ENCODE measurements around the gene CAMSAP3. TPM values are rescaled to one million over a fixed set of nuclear protein-coding genes. Genes with fewer than 3 reads are reported as not detected.

The CAMSAP3 gene
- polyA plus RNA-seq, 2 of the 4 experiments (the other 2 are of a cell fraction): 1.3 to 3.6 TPM

GRCh38 chr19:7549429-7550148 lies 46.1 kb upstream of the CAMSAP3 start:
- 92% methylated on average over 17 of the region's 36 CpGs for WGBS (ENCODE audit: missing lambda C conversion rate)
- POLR2A ChIA-PET: no interaction called here
- Histone ChIP-seq H3K27ac (no peak overlapping the region), H3K4me2 (no peak overlapping the region), H3K4me3 (no peak overlapping the region), H3K4me1 (no peaks in the 10 kb centered on the region), H3K9me3 (no peaks in the 10 kb centered on the region)
- ATAC-seq (no peak), FAIRE-seq (no peak), DNase-seq (ENCODE audit: low read depth in 1 of 2, low spot score in 1 of 2) (no peak)
- CTCF ChIA-PET: no interaction called here
- TF ChIP-seq, protein P1, sequence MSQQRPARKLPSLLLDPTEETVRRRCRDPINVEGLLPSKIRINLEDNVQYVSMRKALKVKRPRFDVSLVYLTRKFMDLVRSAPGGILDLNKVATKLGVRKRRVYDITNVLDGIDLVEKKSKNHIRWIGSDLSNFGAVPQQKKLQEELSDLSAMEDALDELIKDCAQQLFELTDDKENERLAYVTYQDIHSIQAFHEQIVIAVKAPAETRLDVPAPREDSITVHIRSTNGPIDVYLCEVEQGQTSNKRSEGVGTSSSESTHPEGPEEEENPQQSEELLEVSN (IDR thresholded peaks at IDR 0.05; ENCODE audit: borderline replicate concordance, low read depth): no peak

DNA sequence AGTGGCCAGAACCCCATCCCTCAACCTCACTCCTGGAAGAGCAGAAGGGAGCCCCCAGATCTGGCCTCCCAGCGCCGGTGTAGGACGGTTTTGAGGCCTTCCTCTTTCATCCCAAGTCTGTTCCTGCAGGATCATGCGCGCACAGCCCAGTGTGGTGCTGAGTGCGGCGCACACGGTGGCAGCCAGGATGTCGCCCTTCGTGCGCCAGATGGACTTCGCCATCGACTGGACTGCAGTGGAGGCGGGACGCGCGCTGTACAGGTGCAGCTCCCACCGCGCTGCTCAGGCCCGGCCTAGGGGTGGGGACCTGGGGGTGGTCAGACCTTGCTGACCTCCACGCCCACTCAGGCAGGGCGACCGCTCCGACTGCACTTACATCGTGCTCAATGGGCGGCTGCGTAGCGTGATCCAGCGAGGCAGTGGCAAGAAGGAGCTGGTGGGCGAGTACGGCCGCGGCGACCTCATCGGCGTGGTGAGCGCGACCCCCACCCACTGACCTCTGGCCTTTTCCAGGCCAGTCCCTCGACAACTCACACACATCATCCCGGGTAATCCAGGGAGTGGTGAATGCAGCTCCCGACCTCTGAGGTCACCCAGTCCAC lies 45.4 kb upstream of the CAMSAP3 start:
- Histone ChIP-seq H3K4me3 (no peak overlapping the region), H3K4me2 (no peak overlapping the region), H3K27ac (no peak overlapping the region), H3K9me3 (no peaks in the 10 kb centered on the region), H3K4me1 (no peaks in the 10 kb centered on the region)
- DNase-seq (ENCODE audit: low read depth in 1 of 2, low spot score in 1 of 2) (no peak), ATAC-seq (no peak), FAIRE-seq (no peak)
- CTCF ChIA-PET: interaction anchor here (0.8 to 1.1 kb wide), 2 partner anchors 18 to 281 kb away, joined by 3 read pairs; no protein-coding TSS in a partner anchor
- WGBS (ENCODE audit: missing lambda C conversion rate): 98% methylated on average over 20 of the region's 41 CpGs
- TF ChIP-seq SREBF2 (IDR thresholded peaks at IDR 0.05) (no peak), CHD4 (IDR thresholded peaks at IDR 0.05; ENCODE audit: borderline replicate concordance) (no peak), CBX8 (IDR thresholded peaks at IDR 0.05) (no peak), MYC (IDR thresholded peaks at IDR 0.05; ENCODE audit: borderline replicate concordance, low read length) (no peak), CHD2 (IDR thresholded peaks at IDR 0.05; ENCODE audit: low read length, partially characterized antibody) (no peak), RNF2 (IDR thresholded peaks at IDR 0.05; ENCODE audit: borderline replicate concordance, low read depth) (no peak), NR3C1 (IDR thresholded peaks at IDR 0.05) (no peak), HDAC2 (IDR thresholded peaks at IDR 0.05) (no peak), EHF (CRISPR knock-in tag; IDR thresholded peaks at IDR 0.05) (no peak), TFCP2L1 (CRISPR knock-in tag; IDR thresholded peaks at IDR 0.05) (no peak), FOSL2 (IDR thresholded peaks at IDR 0.05) (no peak), FOSL2 (CRISPR knock-in tag; IDR thresholded peaks at IDR 0.05) (no peak), KDM5A (IDR thresholded peaks at IDR 0.05) (no peak), RFX5 (IDR thresholded peaks at IDR 0.05) (no peak), SMC3 (IDR thresholded peaks at IDR 0.05) (no peak)
- TF ChIP-seq, protein P2, sequence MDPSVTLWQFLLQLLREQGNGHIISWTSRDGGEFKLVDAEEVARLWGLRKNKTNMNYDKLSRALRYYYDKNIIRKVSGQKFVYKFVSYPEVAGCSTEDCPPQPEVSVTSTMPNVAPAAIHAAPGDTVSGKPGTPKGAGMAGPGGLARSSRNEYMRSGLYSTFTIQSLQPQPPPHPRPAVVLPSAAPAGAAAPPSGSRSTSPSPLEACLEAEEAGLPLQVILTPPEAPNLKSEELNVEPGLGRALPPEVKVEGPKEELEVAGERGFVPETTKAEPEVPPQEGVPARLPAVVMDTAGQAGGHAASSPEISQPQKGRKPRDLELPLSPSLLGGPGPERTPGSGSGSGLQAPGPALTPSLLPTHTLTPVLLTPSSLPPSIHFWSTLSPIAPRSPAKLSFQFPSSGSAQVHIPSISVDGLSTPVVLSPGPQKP (IDR thresholded peaks at IDR 0.05; ENCODE audit: low read depth, low read length): no peak
- TF ChIP-seq, protein P3, sequence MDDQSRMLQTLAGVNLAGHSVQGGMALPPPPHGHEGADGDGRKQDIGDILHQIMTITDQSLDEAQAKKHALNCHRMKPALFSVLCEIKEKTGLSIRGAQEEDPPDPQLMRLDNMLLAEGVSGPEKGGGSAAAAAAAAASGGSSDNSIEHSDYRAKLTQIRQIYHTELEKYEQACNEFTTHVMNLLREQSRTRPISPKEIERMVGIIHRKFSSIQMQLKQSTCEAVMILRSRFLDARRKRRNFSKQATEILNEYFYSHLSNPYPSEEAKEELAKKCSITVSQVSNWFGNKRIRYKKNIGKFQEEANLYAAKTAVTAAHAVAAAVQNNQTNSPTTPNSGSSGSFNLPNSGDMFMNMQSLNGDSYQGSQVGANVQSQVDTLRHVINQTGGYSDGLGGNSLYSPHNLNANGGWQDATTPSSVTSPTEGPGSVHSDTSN (IDR thresholded peaks at IDR 0.05): no peak
- TF ChIP-seq, protein P4, sequence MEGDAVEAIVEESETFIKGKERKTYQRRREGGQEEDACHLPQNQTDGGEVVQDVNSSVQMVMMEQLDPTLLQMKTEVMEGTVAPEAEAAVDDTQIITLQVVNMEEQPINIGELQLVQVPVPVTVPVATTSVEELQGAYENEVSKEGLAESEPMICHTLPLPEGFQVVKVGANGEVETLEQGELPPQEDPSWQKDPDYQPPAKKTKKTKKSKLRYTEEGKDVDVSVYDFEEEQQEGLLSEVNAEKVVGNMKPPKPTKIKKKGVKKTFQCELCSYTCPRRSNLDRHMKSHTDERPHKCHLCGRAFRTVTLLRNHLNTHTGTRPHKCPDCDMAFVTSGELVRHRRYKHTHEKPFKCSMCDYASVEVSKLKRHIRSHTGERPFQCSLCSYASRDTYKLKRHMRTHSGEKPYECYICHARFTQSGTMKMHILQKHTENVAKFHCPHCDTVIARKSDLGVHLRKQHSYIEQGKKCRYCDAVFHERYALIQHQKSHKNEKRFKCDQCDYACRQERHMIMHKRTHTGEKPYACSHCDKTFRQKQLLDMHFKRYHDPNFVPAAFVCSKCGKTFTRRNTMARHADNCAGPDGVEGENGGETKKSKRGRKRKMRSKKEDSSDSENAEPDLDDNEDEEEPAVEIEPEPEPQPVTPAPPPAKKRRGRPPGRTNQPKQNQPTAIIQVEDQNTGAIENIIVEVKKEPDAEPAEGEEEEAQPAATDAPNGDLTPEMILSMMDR (IDR thresholded peaks at IDR 0.05): no peak
- TF ChIP-seq, protein P1 (IDR thresholded peaks at IDR 0.05; ENCODE audit: borderline replicate concordance, low read depth): no peak
- TF ChIP-seq, protein P5, sequence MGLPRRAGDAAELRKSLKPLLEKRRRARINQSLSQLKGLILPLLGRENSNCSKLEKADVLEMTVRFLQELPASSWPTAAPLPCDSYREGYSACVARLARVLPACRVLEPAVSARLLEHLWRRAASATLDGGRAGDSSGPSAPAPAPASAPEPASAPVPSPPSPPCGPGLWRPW (IDR thresholded peaks at IDR 0.05): no peak
- POLR2A ChIA-PET: no interaction called here
